SK-N-SH (cell line): ENCODE results near the gene SLC26A11. TPM values are rescaled to one million over a fixed set of nuclear protein-coding genes. Genes with fewer than 3 reads are reported as not detected.

ENCODE experiments used
- CTCF ChIA-PET: fragments of 300-600, 350-600 bp; formaldehyde crosslinking; extraction: SDS; loops from one replicate; lab custom pipeline; 2021; lab: Yijun Ruan, JAX
- POLR2A ChIA-PET: fragments of 350-600 bp; sonication (Branson Sonifier 250); formaldehyde crosslinking; extraction: SDS; loops from one replicate; lab custom pipeline; 2020; ENCODE audit warnings: antibody characterized with exemption, inconsistent platforms; lab: Yijun Ruan, JAX
- DNase-seq: peaks from one replicate; pipeline ENCODE4 v3.0.0; 2012
- H2AFZ ChIP-seq: fragments of 200-600 bp; sonication (generic); 2 replicates; pipeline ENCODE4 v1.8.1; 2016; ENCODE audit warnings: antibody characterized with exemption, mild to moderate bottlenecking, low read depth
- H3F3A ChIP-seq: fragments of 200-600 bp; sonication (generic); replicated peaks from 2 replicates; pipeline ENCODE3; 2016; ENCODE audit warnings: antibody characterized with exemption, mild to moderate bottlenecking; ENCODE audit not compliant: insufficient read depth
- H3K27ac ChIP-seq, 2 experiments: fragments of 200-500 bp in 1 of 2; fragments of 200-600 bp in 1 of 2; sonication (Bioruptor generic) in 1 of 2; sonication (generic), shearing (Covaris generic) in 1 of 2; 2 replicates each; pipeline versions ENCODE4 v1.5.1 to v1.6.1; 2014 to 2016; ENCODE audit warnings: low read depth in 2 of 2, inconsistent platforms in 1 of 2, low read length in 1 of 2, mild to moderate bottlenecking in 1 of 2, mixed read lengths in 1 of 2
- H3K27me3 ChIP-seq: fragments of 200-600 bp; sonication (generic), shearing (Covaris generic); 2 replicates; pipeline ENCODE4 v1.6.1; 2016; ENCODE audit warnings: mixed run types; ENCODE audit not compliant: insufficient read depth
- H3K36me3 ChIP-seq, 2 experiments: fragments of 200-500 bp in 1 of 2; fragments of 200-600 bp in 1 of 2; sonication (Bioruptor generic) in 1 of 2; sonication (generic) in 1 of 2; replicated peaks in 1 of 2; 2 replicates each; pipeline versions ENCODE3 to v1.5.1; 2014 to 2016; ENCODE audit warnings: low read length in 1 of 2, mild to moderate bottlenecking in 1 of 2; ENCODE audit not compliant: insufficient read depth in 2 of 2, control insufficient read depth in 1 of 2
- H3K4me1 ChIP-seq, 2 experiments: fragments of 200-500 bp in 1 of 2; fragments of 200-600 bp in 1 of 2; sonication (Bioruptor generic) in 1 of 2; sonication (generic), shearing (Covaris generic) in 1 of 2; 2 replicates each; pipeline versions ENCODE4 v1.5.1 to v1.6.1; 2014 to 2016; ENCODE audit warnings: low read depth in 1 of 2, low read length in 1 of 2, mixed run types in 1 of 2; ENCODE audit not compliant: insufficient read depth in 2 of 2, control insufficient read depth in 1 of 2
- H3K4me2 ChIP-seq: fragments of 200-600 bp; sonication (generic), shearing (Covaris generic); 2 replicates; pipeline ENCODE4 v1.6.1; 2017; ENCODE audit warnings: mixed run types
- H3K4me3 ChIP-seq, 2 experiments: fragments of 200-500 bp in 1 of 2; fragments of 200-600 bp in 1 of 2; sonication (Bioruptor generic) in 1 of 2; sonication (generic), shearing (Covaris generic) in 1 of 2; 2 replicates each; pipeline versions ENCODE4 v1.5.1 to v1.8.1; 2014 to 2016; ENCODE audit warnings: low read depth in 2 of 2, inconsistent platforms in 1 of 2, low read length in 1 of 2, mild to moderate bottlenecking in 1 of 2, mixed read lengths in 1 of 2, moderate library complexity in 1 of 2
- H3K79me2 ChIP-seq: fragments of 200-600 bp; sonication (generic); 2 replicates; pipeline ENCODE4 v1.8.1; 2017; ENCODE audit warnings: mild to moderate bottlenecking; ENCODE audit not compliant: insufficient read depth
- H3K9ac ChIP-seq: fragments of 200-600 bp; sonication (generic); 2 replicates; pipeline ENCODE4 v1.6.1; 2017; ENCODE audit warnings: mixed run types
- H3K9me2 ChIP-seq: fragments of 200-600 bp; sonication (generic); 2 replicates; pipeline ENCODE4 v1.6.1; 2017; ENCODE audit warnings: mixed run types
- H3K9me3 ChIP-seq: fragments of 200-600 bp; sonication (generic); 2 replicates; pipeline ENCODE4 v1.6.1; 2017; ENCODE audit warnings: mixed run types, mild to moderate bottlenecking, moderate library complexity
- H4K20me1 ChIP-seq: fragments of 200-600 bp; sonication (generic); 2 replicates; pipeline ENCODE4 v1.6.1; 2017; ENCODE audit warnings: mild to moderate bottlenecking, mixed run types; ENCODE audit not compliant: insufficient read depth
- CHD2 ChIP-seq: fragments of 150-350 bp; IDR thresholded peaks from 2 replicates; pipeline ENCODE4 v1.6.1; 2018; ENCODE audit warnings: low read length; ENCODE audit not compliant: partially characterized antibody
- FOSL2 ChIP-seq: IDR thresholded peaks from 2 replicates; pipeline ENCODE4 v1.4.0; 2012; ENCODE audit warnings: low read depth, mild to moderate bottlenecking, moderate library complexity, borderline replicate concordance
- FOXM1 ChIP-seq: IDR thresholded peaks from 2 replicates; pipeline ENCODE4 v1.4.0; 2012; ENCODE audit warnings: low read depth, mild to moderate bottlenecking
- GABPA ChIP-seq: IDR thresholded peaks from 2 replicates; pipeline ENCODE4 v1.4.0; 2012; ENCODE audit warnings: low read depth, mild to moderate bottlenecking
- JUND ChIP-seq: IDR thresholded peaks from 2 replicates; pipeline ENCODE4 v1.4.0; 2012
- MAX ChIP-seq: IDR thresholded peaks from 2 replicates; pipeline ENCODE4 v1.4.0; 2012; ENCODE audit warnings: low read depth
- MXI1 ChIP-seq: IDR thresholded peaks from 2 replicates; pipeline ENCODE4 v1.6.1; 2012; ENCODE audit warnings: mild to moderate bottlenecking, low read depth, low read length, improper control_type of control experiment
- NFIC ChIP-seq: IDR thresholded peaks from 2 replicates; pipeline ENCODE4 v1.4.0; 2012; ENCODE audit warnings: borderline replicate concordance
- POLR2AphosphoS5 ChIP-seq: IDR thresholded peaks from 2 replicates; pipeline ENCODE4 v1.6.1; 2012; ENCODE audit warnings: low read depth, low read length
- RCOR1 ChIP-seq: fragments of 150-350 bp; IDR thresholded peaks from 2 replicates; pipeline ENCODE4 v1.6.1; 2017; ENCODE audit warnings: antibody characterized with exemption, low read length
- SMC3 ChIP-seq: IDR thresholded peaks from 2 replicates; pipeline ENCODE4 v1.6.1; 2012; ENCODE audit warnings: low read depth, low read length, improper control_type of control experiment
- TAF1 ChIP-seq: IDR thresholded peaks from 2 replicates; pipeline ENCODE4 v1.6.1; 2012; ENCODE audit warnings: low read depth, mild to moderate bottlenecking, low read length, moderate library complexity, borderline replicate concordance
- WGBS: methylation state at CpG from one replicate; pipeline ENCODE4 v1.1.6; 2017; ENCODE audit warnings: low lambda C conversion rate; 5-methylcytosine and 5-hydroxymethylcytosine counted together
- polyA plus RNA-seq, 3 experiments: library from polyadenylated mRNA; depleted of rRNA; stranded (reverse); fragments of >200 nt; gene quantifications; 2 replicates each; pipeline ENCODE4 v1.2.3, GENCODE V29; 2012
- TF ChIP-seq, protein P1 (sequence below): IDR thresholded peaks from 2 replicates; pipeline ENCODE4 v1.4.0; 2012; ENCODE audit warnings: low read depth, borderline replicate concordance
- TF ChIP-seq, protein P2 (sequence below): fragments of 200-600 bp; sonication (generic); IDR thresholded peaks from 2 replicates; pipeline ENCODE4 v1.6.1; 2017; ENCODE audit warnings: antibody characterized with exemption, mild to moderate bottlenecking, moderate library complexity
- TF ChIP-seq, protein P3 (sequence below): IDR thresholded peaks from 2 replicates; pipeline ENCODE4; 2012
- TF ChIP-seq, protein P4 (sequence below): IDR thresholded peaks from 2 replicates; pipeline ENCODE4 v1.6.1; 2012; ENCODE audit warnings: mild to moderate bottlenecking, low read depth, low read length, moderate library complexity

SLC26A11 gene
- polyA plus RNA-seq, 1 of the 3 experiments (the other 2 are of a cell fraction): 35.9 TPM

- H3K4me1 ChIP-seq: no peaks in the 10 kb centered on the region
- H3K9ac ChIP-seq: no peak overlapping the region
- H3K79me2 ChIP-seq: no peaks in the 10 kb centered on the region
- H4K20me1 ChIP-seq: no peaks in the 10 kb centered on the region
- no peaks in the 10 kb centered on the region for H3K36me3 ChIP-seq
- H3K9me2 ChIP-seq: no peaks in the 10 kb centered on the region
- no peak overlapping the region for H3K27ac ChIP-seq
- no peak overlapping the region for H3K4me3 ChIP-seq
- H3K27me3 ChIP-seq: 0 out of 2 replicates have a peak, but pooled peaks cover 6% of the 10 kb centered on the region
- POLR2A ChIA-PET: no interaction called here
- no peak overlapping the region for H2AFZ ChIP-seq
- H3K9me3 ChIP-seq: no peaks in the 10 kb centered on the region
- WGBS: 94% methylated on average over 6 of the region's 7 CpGs
- DNase-seq: no peak
- H3F3A ChIP-seq: no peaks in the 10 kb centered on the region
- CTCF ChIA-PET: interaction anchor here (1.4 to 2.5 kb wide), 3 partner anchors 9 to 96 kb away, joined by 4 to 8 read pairs (median 8); partner anchors contain the start of gene GAA
- H3K4me2 ChIP-seq: no peak overlapping the region
- TF ChIP-seq SMC3 (no peak), MAX (no peak), GABPA (no peak)
These were observed 23.6 kb upstream of the SLC26A11 start for GRCh38 chr17:80196652-80197051.

GRCh38 chr17:80198144-80198661 lies 22.0 kb upstream of the SLC26A11 start:
- POLR2A ChIA-PET: no interaction called here
- 83% methylated on average over 13 of the region's 27 CpGs for WGBS
- no peak overlapping the region for H3K9ac ChIP-seq
- H3K9me3 ChIP-seq: no peaks in the 10 kb centered on the region
- TF ChIP-seq RCOR1: no peak
- TF ChIP-seq FOXM1: no peak
- no peak for TF ChIP-seq POLR2AphosphoS5
- TF ChIP-seq, protein P1, sequence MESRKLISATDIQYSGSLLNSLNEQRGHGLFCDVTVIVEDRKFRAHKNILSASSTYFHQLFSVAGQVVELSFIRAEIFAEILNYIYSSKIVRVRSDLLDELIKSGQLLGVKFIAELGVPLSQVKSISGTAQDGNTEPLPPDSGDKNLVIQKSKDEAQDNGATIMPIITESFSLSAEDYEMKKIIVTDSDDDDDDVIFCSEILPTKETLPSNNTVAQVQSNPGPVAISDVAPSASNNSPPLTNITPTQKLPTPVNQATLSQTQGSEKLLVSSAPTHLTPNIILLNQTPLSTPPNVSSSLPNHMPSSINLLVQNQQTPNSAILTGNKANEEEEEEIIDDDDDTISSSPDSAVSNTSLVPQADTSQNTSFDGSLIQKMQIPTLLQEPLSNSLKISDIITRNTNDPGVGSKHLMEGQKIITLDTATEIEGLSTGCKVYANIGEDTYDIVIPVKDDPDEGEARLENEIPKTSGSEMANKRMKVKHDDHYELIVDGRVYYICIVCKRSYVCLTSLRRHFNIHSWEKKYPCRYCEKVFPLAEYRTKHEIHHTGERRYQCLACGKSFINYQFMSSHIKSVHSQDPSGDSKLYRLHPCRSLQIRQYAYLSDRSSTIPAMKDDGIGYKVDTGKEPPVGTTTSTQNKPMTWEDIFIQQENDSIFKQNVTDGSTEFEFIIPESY: no peak
- TF ChIP-seq, protein P2, sequence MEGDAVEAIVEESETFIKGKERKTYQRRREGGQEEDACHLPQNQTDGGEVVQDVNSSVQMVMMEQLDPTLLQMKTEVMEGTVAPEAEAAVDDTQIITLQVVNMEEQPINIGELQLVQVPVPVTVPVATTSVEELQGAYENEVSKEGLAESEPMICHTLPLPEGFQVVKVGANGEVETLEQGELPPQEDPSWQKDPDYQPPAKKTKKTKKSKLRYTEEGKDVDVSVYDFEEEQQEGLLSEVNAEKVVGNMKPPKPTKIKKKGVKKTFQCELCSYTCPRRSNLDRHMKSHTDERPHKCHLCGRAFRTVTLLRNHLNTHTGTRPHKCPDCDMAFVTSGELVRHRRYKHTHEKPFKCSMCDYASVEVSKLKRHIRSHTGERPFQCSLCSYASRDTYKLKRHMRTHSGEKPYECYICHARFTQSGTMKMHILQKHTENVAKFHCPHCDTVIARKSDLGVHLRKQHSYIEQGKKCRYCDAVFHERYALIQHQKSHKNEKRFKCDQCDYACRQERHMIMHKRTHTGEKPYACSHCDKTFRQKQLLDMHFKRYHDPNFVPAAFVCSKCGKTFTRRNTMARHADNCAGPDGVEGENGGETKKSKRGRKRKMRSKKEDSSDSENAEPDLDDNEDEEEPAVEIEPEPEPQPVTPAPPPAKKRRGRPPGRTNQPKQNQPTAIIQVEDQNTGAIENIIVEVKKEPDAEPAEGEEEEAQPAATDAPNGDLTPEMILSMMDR: no peak
- TF ChIP-seq JUND: no peak
- TF ChIP-seq, protein P3, sequence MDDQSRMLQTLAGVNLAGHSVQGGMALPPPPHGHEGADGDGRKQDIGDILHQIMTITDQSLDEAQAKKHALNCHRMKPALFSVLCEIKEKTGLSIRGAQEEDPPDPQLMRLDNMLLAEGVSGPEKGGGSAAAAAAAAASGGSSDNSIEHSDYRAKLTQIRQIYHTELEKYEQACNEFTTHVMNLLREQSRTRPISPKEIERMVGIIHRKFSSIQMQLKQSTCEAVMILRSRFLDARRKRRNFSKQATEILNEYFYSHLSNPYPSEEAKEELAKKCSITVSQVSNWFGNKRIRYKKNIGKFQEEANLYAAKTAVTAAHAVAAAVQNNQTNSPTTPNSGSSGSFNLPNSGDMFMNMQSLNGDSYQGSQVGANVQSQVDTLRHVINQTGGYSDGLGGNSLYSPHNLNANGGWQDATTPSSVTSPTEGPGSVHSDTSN: no peak
- TF ChIP-seq TAF1: no peak
- TF ChIP-seq, protein P4, sequence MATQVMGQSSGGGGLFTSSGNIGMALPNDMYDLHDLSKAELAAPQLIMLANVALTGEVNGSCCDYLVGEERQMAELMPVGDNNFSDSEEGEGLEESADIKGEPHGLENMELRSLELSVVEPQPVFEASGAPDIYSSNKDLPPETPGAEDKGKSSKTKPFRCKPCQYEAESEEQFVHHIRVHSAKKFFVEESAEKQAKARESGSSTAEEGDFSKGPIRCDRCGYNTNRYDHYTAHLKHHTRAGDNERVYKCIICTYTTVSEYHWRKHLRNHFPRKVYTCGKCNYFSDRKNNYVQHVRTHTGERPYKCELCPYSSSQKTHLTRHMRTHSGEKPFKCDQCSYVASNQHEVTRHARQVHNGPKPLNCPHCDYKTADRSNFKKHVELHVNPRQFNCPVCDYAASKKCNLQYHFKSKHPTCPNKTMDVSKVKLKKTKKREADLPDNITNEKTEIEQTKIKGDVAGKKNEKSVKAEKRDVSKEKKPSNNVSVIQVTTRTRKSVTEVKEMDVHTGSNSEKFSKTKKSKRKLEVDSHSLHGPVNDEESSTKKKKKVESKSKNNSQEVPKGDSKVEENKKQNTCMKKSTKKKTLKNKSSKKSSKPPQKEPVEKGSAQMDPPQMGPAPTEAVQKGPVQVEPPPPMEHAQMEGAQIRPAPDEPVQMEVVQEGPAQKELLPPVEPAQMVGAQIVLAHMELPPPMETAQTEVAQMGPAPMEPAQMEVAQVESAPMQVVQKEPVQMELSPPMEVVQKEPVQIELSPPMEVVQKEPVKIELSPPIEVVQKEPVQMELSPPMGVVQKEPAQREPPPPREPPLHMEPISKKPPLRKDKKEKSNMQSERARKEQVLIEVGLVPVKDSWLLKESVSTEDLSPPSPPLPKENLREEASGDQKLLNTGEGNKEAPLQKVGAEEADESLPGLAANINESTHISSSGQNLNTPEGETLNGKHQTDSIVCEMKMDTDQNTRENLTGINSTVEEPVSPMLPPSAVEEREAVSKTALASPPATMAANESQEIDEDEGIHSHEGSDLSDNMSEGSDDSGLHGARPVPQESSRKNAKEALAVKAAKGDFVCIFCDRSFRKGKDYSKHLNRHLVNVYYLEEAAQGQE: no peak
- no peak for TF ChIP-seq NFIC
- TF ChIP-seq CHD2: no peak
- no peak for TF ChIP-seq FOSL2
- no peak for TF ChIP-seq SMC3
- TF ChIP-seq MAX: no peak
- TF ChIP-seq MXI1: no peak
- H3K27me3 ChIP-seq: no peaks in the 10 kb centered on the region
- no peaks in the 10 kb centered on the region for H3K9me2 ChIP-seq
- no peak overlapping the region for H3K4me2 ChIP-seq
- no peak overlapping the region for H3K27ac ChIP-seq
- no peaks in the 10 kb centered on the region for H4K20me1 ChIP-seq
- H3K4me1 ChIP-seq: no peaks in the 10 kb centered on the region
- H3K36me3 ChIP-seq: no peaks in the 10 kb centered on the region
- no peak overlapping the region for H3K4me3 ChIP-seq
- H2AFZ ChIP-seq: no peak overlapping the region
- DNase-seq: no peak
- CTCF ChIA-PET: no interaction called here
- H3K79me2 ChIP-seq: no peaks in the 10 kb centered on the region
- H3F3A ChIP-seq: no peaks in the 10 kb centered on the region
